ENCODE data around the gene CIAO3. TPM values are rescaled to one million over a fixed set of nuclear protein-coding genes. Genes with fewer than 3 reads are reported as not detected.

Gene CIAO3
- total RNA-seq, 1 donor from 2014 or later: 33.2 TPM

GRCh38 chr16:681746-682427 is 58.9 kb downstream of the CIAO3 start:
- no peaks in the 10 kb centered on the region for H3K27me3 ChIP-seq (ENCODE audit: control insufficient read depth, insufficient read depth, low read length)
- no peak for TF ChIP-seq CTCF (IDR thresholded peaks at IDR 0.05; ENCODE audit: insufficient read depth, low read length, severe bottlenecking)
- no peak for DNase-seq (ENCODE audit: low read depth)
- peak overlapping the region; percentile 72 for H3K4me3 ChIP-seq (ENCODE audit: low read depth, low read length)
- FAIRE-seq: no peak
- peaks cover 26% of the 10 kb centered on the region for H3K36me3 ChIP-seq (ENCODE audit: control insufficient read depth, insufficient read depth, low read length)

GRCh38 chr16:680967-681745 is 59.6 kb downstream of the CIAO3 start:
- Histone ChIP-seq H3K4me3 (ENCODE audit: low read depth, low read length) (peak overlapping the region; percentile 72), H3K36me3 (ENCODE audit: control insufficient read depth, insufficient read depth, low read length) (peaks cover 26% of the 10 kb centered on the region), H3K27me3 (ENCODE audit: control insufficient read depth, insufficient read depth, low read length) (no peaks in the 10 kb centered on the region)
- TF ChIP-seq CTCF (IDR thresholded peaks at IDR 0.05; ENCODE audit: insufficient read depth, low read length, severe bottlenecking): peak; percentile 36
- FAIRE-seq: peak; percentile 7
- peak; percentile 17 for DNase-seq (ENCODE audit: low read depth)

GRCh38 chr16:680625-680945 is 60.2 kb downstream of the CIAO3 start:
- no peak for TF ChIP-seq CTCF (IDR thresholded peaks at IDR 0.05; ENCODE audit: insufficient read depth, low read length, severe bottlenecking)
- FAIRE-seq: no peak
- DNase-seq (ENCODE audit: low read depth): no peak
- H3K4me3 ChIP-seq (ENCODE audit: low read depth, low read length): peak overlapping the region; percentile 72
- no peaks in the 10 kb centered on the region for H3K27me3 ChIP-seq (ENCODE audit: control insufficient read depth, insufficient read depth, low read length)
- H3K36me3 ChIP-seq (ENCODE audit: control insufficient read depth, insufficient read depth, low read length): peaks cover 26% of the 10 kb centered on the region

GRCh38 chr16:679814-680624 is 60.8 kb downstream of the CIAO3 start, which contains the start of gene STUB1:
TSS of gene STUB1 (plus strand) at chr16:680410. CDS start at chr16:680526, 116 bp downstream.
- FAIRE-seq (no peak), DNase-seq (ENCODE audit: low read depth) (peak; percentile 61)
- peak within 1 kb of the TSS; percentile 72 for H3K4me3 ChIP-seq (ENCODE audit: low read depth, low read length)
- TF ChIP-seq CTCF (IDR thresholded peaks at IDR 0.05; ENCODE audit: insufficient read depth, low read length, severe bottlenecking): no peak
- no peaks in the 10 kb centered on the region for H3K27me3 ChIP-seq (ENCODE audit: control insufficient read depth, insufficient read depth, low read length)
- peaks cover 22% of the 10 kb centered on the region for H3K36me3 ChIP-seq (ENCODE audit: control insufficient read depth, insufficient read depth, low read length)

Other genes starting within 250 kb of the CIAO3 start
- gene CAPN15, start 213.3 kb downstream of the CIAO3 start, total RNA-seq: 27.1 and 31.9 TPM in 2 replicates
- gene PRR35, start 180.6 kb downstream of the CIAO3 start, total RNA-seq: not detected in 2 replicates
- gene NHLRC4, start 174.0 kb downstream of the CIAO3 start, total RNA-seq: under 0.01 TPM in 2 replicates
- 17.2 and 17.9 TPM in 2 replicates for gene PIGQ, start 171.0 kb downstream of the CIAO3 start, total RNA-seq
- 10.8 and 16.8 TPM in 2 replicates for gene RAB40C, start 150.9 kb downstream of the CIAO3 start, total RNA-seq
- 0.13 TPM in 1 of 2 replicates, not detected in the other for gene WFIKKN1, start 110.0 kb downstream of the CIAO3 start, total RNA-seq
- 50.8 and 55.3 TPM in 2 replicates for gene METTL26, start 104.7 kb downstream of the CIAO3 start, total RNA-seq
- gene MCRIP2, start 99.2 kb downstream of the CIAO3 start, total RNA-seq: 30.2 and 45.0 TPM in 2 replicates
- gene WDR90, start 91.6 kb downstream of the CIAO3 start, total RNA-seq: 4.2 and 7.2 TPM in 2 replicates
- 44.5 and 52.4 TPM in 2 replicates for gene RHOT2, start 72.9 kb downstream of the CIAO3 start, total RNA-seq
- 9.2 and 14.0 TPM in 2 replicates for gene RHBDL1, start 65.3 kb downstream of the CIAO3 start, total RNA-seq
- gene STUB1, start 60.6 kb downstream of the CIAO3 start, total RNA-seq: 159 and 204 TPM in 2 replicates
- 15.9 and 16.8 TPM in 2 replicates for gene JMJD8, start 56.7 kb downstream of the CIAO3 start, total RNA-seq
- gene WDR24, start 50.6 kb downstream of the CIAO3 start, total RNA-seq: 3.4 and 4.0 TPM in 2 replicates
- gene FBXL16, start 35.2 kb downstream of the CIAO3 start, total RNA-seq: 0.53 and 0.64 TPM in 2 replicates
- gene METRN, start 25.9 kb downstream of the CIAO3 start, total RNA-seq: 63.7 and 143 TPM in 2 replicates
- gene ANTKMT, start 19.9 kb downstream of the CIAO3 start, total RNA-seq: 23.3 and 35.0 TPM in 2 replicates
- 0.90 and 1.6 TPM in 2 replicates for gene CCDC78, start 14.6 kb downstream of the CIAO3 start, total RNA-seq
- gene HAGHL, start 13.9 kb downstream of the CIAO3 start, total RNA-seq: 25.2 and 33.2 TPM in 2 replicates
- 2.6 and 4.5 TPM in 2 replicates for gene MSLN, start 19.7 kb upstream of the CIAO3 start, total RNA-seq
- 20.9 and 27.4 TPM in 2 replicates for gene RPUSD1, start 47.4 kb upstream of the CIAO3 start, total RNA-seq
- gene CHTF18, start 47.6 kb upstream of the CIAO3 start, total RNA-seq: 1.6 and 2.8 TPM in 2 replicates
- not detected in 2 replicates for gene GNG13, start 59.7 kb upstream of the CIAO3 start, total RNA-seq
- 2.1 and 2.6 TPM in 2 replicates for gene LMF1, start 230.0 kb upstream of the CIAO3 start, total RNA-seq
- under 0.01 TPM in 2 replicates for gene SOX8, start 240.8 kb upstream of the CIAO3 start, total RNA-seq

Data from bronchial epithelial cell (primary cell).